Karpas-422 (cell line): ENCODE measurements around the gene PARP6. TPM values are rescaled to one million over a fixed set of nuclear protein-coding genes. Genes with fewer than 3 reads are reported as not detected.

Experiments used
- DNase-seq: peaks from one replicate; pipeline ENCODE4 v3.0.0-alpha.2; 2015
- H2AFZ ChIP-seq: fragments of 200-600 bp; sonication (generic); 2 replicates; pipeline ENCODE4 v1.6.1; 2014; ENCODE audit warnings: antibody characterized with exemption, low read length, mixed read lengths
- H3K27ac ChIP-seq: fragments of 200-600 bp; sonication (generic); 2 replicates; pipeline ENCODE4 v1.5.1; 2014; ENCODE audit warnings: mild to moderate bottlenecking, low read length, moderate library complexity
- H3K27me3 ChIP-seq: fragments of 200-600 bp; sonication (generic); 2 replicates; pipeline ENCODE4 v1.6.1; 2014; ENCODE audit warnings: low read length, mixed read lengths
- H3K36me3 ChIP-seq: fragments of 200-600 bp; sonication (generic); 2 replicates; pipeline ENCODE4 v1.6.1; 2014; ENCODE audit warnings: low read length, mixed read lengths; ENCODE audit not compliant: insufficient read depth
- H3K4me1 ChIP-seq: fragments of 200-600 bp; sonication (generic); 2 replicates; pipeline ENCODE4 v1.6.1; 2014; ENCODE audit warnings: mild to moderate bottlenecking, low read length, mixed read lengths
- H3K4me2 ChIP-seq: fragments of 200-600 bp; sonication (generic); 2 replicates; pipeline ENCODE4 v1.6.1; 2014; ENCODE audit warnings: low read length, low read depth, mild to moderate bottlenecking; ENCODE audit not compliant: poor library complexity, severe bottlenecking
- H3K4me3 ChIP-seq: fragments of 200-600 bp; sonication (generic); 2 replicates; pipeline ENCODE4 v1.5.1; 2014; ENCODE audit warnings: mild to moderate bottlenecking, antibody characterized with exemption, low read length, mixed read lengths
- H3K79me2 ChIP-seq: fragments of 200-600 bp; sonication (generic); 2 replicates; pipeline ENCODE4 v1.6.1; 2014; ENCODE audit warnings: mild to moderate bottlenecking, low read length, mixed read lengths
- H3K9ac ChIP-seq: fragments of 200-600 bp; sonication (generic); 2 replicates; pipeline ENCODE4 v1.6.0; 2014; ENCODE audit warnings: low read length
- H3K9me2 ChIP-seq: fragments of 200-600 bp; sonication (generic), shearing (Covaris generic); replicated peaks from 2 replicates; pipeline ENCODE4 v1.6.0; 2014; ENCODE audit warnings: mild to moderate bottlenecking, low read length, moderate library complexity; ENCODE audit not compliant: insufficient read depth
- H3K9me3 ChIP-seq: fragments of 300-700, 200-600 bp; sonication (generic); 2 replicates; pipeline ENCODE4 v1.6.1; 2014; ENCODE audit warnings: low read length, mixed read lengths
- H4K20me1 ChIP-seq: fragments of 200-600 bp; sonication (generic); 2 replicates; pipeline ENCODE4 v1.6.1; 2014; ENCODE audit warnings: mild to moderate bottlenecking, antibody characterized with exemption, low read length, low read depth; ENCODE audit not compliant: insufficient read depth
- total RNA-seq: library from RNA; depleted of rRNA; stranded (reverse); fragments of >200 nt; shearing (Covaris generic); gene quantifications from 2 replicates; pipeline ENCODE4 v1.2.3, GENCODE V29; 2014; ENCODE audit warnings: low replicate concordance

PARP6 gene
- total RNA-seq, 1 experiment from 2014 or later, result 82.0 TPM

GRCh38 chr15:72223278-72223677, 49.1 kb downstream of the PARP6 start:
- H3K27me3 ChIP-seq, result no peaks in the 10 kb centered on the region
- H3K9me2 ChIP-seq, result no peaks in the 10 kb centered on the region
- DNase-seq, result peak; percentile 36
- H2AFZ ChIP-seq, result no peak overlapping the region
- peaks cover 94% of the 10 kb centered on the region for H3K79me2 ChIP-seq
- H3K9ac ChIP-seq, result no peak overlapping the region
- no peaks in the 10 kb centered on the region for H3K9me3 ChIP-seq
- H4K20me1 ChIP-seq, result peaks cover 82% of the 10 kb centered on the region
- no peak overlapping the region for H3K27ac ChIP-seq
- H3K4me3 ChIP-seq, result no peak overlapping the region
- peaks cover 63% of the 10 kb centered on the region for H3K36me3 ChIP-seq
- H3K4me2 ChIP-seq, result no peak overlapping the region
- peaks cover 38% of the 10 kb centered on the region for H3K4me1 ChIP-seq

DNA sequence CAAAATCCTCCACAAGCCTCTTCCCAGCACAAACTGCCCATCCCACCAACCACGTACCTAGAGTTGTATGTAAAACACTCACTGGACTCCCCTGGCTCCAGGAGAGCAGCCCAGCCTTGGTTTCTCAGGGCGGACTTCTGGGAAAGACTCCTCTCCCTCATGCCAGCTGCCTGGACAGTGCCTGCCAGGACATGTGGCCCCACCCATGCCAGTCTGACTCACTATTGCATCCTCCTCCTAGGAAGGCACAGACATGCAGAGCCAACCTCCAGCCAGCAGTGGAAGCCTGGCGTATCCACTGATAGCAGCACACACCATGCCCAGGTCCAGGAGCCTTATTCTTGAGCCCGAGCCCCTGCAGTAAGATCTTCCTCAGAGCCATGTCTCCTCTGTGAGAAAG, 50.0 kb downstream of the PARP6 start:
- H3K9me2 ChIP-seq, result no peaks in the 10 kb centered on the region
- H3K27ac ChIP-seq, result no peak overlapping the region
- H3K9me3 ChIP-seq, result no peaks in the 10 kb centered on the region
- H2AFZ ChIP-seq, result no peak overlapping the region
- peaks cover 30% of the 10 kb centered on the region for H3K4me1 ChIP-seq
- peaks cover 69% of the 10 kb centered on the region for H3K36me3 ChIP-seq
- no peak overlapping the region for H3K9ac ChIP-seq
- DNase-seq, result peak; percentile 40
- H4K20me1 ChIP-seq, result peaks cover 79% of the 10 kb centered on the region
- H3K79me2 ChIP-seq, result peaks cover 89% of the 10 kb centered on the region
- H3K27me3 ChIP-seq, result no peaks in the 10 kb centered on the region
- H3K4me2 ChIP-seq, result no peak overlapping the region
- no peak overlapping the region for H3K4me3 ChIP-seq

- H2AFZ ChIP-seq, result no peak overlapping the region
- no peak for DNase-seq
- no peak overlapping the region for H3K9ac ChIP-seq
- H3K9me3 ChIP-seq, result no peaks in the 10 kb centered on the region
- peaks cover 14% of the 10 kb centered on the region for H3K4me1 ChIP-seq
- peaks cover 87% of the 10 kb centered on the region for H3K79me2 ChIP-seq
- no peaks in the 10 kb centered on the region for H3K27me3 ChIP-seq
- no peak overlapping the region for H3K27ac ChIP-seq
- H3K36me3 ChIP-seq, result peaks cover 81% of the 10 kb centered on the region
- H3K9me2 ChIP-seq, result no peaks in the 10 kb centered on the region
- no peak overlapping the region for H3K4me2 ChIP-seq
- peaks cover 82% of the 10 kb centered on the region for H4K20me1 ChIP-seq
- no peak overlapping the region for H3K4me3 ChIP-seq
Measured at GRCh38 chr15:72220687-72221086, 51.7 kb downstream of the PARP6 start.

- peaks cover 70% of the 10 kb centered on the region for H3K36me3 ChIP-seq
- no peak overlapping the region for H3K9ac ChIP-seq
- H3K9me3 ChIP-seq, result no peaks in the 10 kb centered on the region
- no peaks in the 10 kb centered on the region; the same call in 1 of the 2 replicates for H3K4me1 ChIP-seq
- H3K9me2 ChIP-seq, result no peaks in the 10 kb centered on the region
- no peak for DNase-seq
- peaks cover 56% of the 10 kb centered on the region for H4K20me1 ChIP-seq
- no peak overlapping the region for H3K27ac ChIP-seq
- no peak overlapping the region for H2AFZ ChIP-seq
- H3K27me3 ChIP-seq, result no peaks in the 10 kb centered on the region
- H3K4me3 ChIP-seq, result no peak overlapping the region
- H3K4me2 ChIP-seq, result no peak overlapping the region
- H3K79me2 ChIP-seq, result peaks cover 71% of the 10 kb centered on the region
Measured at GRCh38 chr15:72217216-72217615, 55.1 kb downstream of the PARP6 start.

- H3K4me2 ChIP-seq, result no peak overlapping the region
- H3K9ac ChIP-seq, result no peak overlapping the region
- no peaks in the 10 kb centered on the region for H3K27me3 ChIP-seq
- H3K36me3 ChIP-seq, result peaks cover 79% of the 10 kb centered on the region
- no peaks in the 10 kb centered on the region for H3K4me1 ChIP-seq
- DNase-seq, result no peak
- H4K20me1 ChIP-seq, result peaks cover 63% of the 10 kb centered on the region
- no peak overlapping the region for H3K4me3 ChIP-seq
- H3K79me2 ChIP-seq, result peaks cover 65% of the 10 kb centered on the region
- no peak overlapping the region for H2AFZ ChIP-seq
- no peak overlapping the region for H3K27ac ChIP-seq
- H3K9me2 ChIP-seq, result no peaks in the 10 kb centered on the region
- no peaks in the 10 kb centered on the region for H3K9me3 ChIP-seq
Measured at GRCh38 chr15:72216079-72216478, 56.3 kb downstream of the PARP6 start.

- no peaks in the 10 kb centered on the region for H3K9me3 ChIP-seq
- no peak overlapping the region for H3K4me3 ChIP-seq
- no peak for DNase-seq
- peaks cover 9% of the 10 kb centered on the region; the same call in 1 of the 2 replicates for H3K79me2 ChIP-seq
- peaks cover 92% of the 10 kb centered on the region for H3K36me3 ChIP-seq
- no peak overlapping the region for H3K9ac ChIP-seq
- no peaks in the 10 kb centered on the region for H3K27me3 ChIP-seq
- H4K20me1 ChIP-seq, result peaks cover 90% of the 10 kb centered on the region
- no peaks in the 10 kb centered on the region for H3K4me1 ChIP-seq
- H3K4me2 ChIP-seq, result no peak overlapping the region
- H2AFZ ChIP-seq, result no peak overlapping the region
- no peak overlapping the region for H3K27ac ChIP-seq
- H3K9me2 ChIP-seq, result no peaks in the 10 kb centered on the region
Measured at GRCh38 chr15:72207558-72208085, 64.7 kb downstream of the PARP6 start.

- no peak overlapping the region for H2AFZ ChIP-seq
- no peak overlapping the region for H3K4me2 ChIP-seq
- H3K9ac ChIP-seq, result no peak overlapping the region
- H3K9me3 ChIP-seq, result no peaks in the 10 kb centered on the region
- H3K9me2 ChIP-seq, result no peaks in the 10 kb centered on the region
- no peak overlapping the region for H3K4me3 ChIP-seq
- H4K20me1 ChIP-seq, result peaks cover 88% of the 10 kb centered on the region
- H3K27ac ChIP-seq, result no peak overlapping the region
- peaks cover 3% of the 10 kb centered on the region; the same call in 1 of the 2 replicates for H3K79me2 ChIP-seq
- DNase-seq, result no peak
- no peaks in the 10 kb centered on the region for H3K4me1 ChIP-seq
- peaks cover 92% of the 10 kb centered on the region for H3K36me3 ChIP-seq
- H3K27me3 ChIP-seq, result no peaks in the 10 kb centered on the region
Measured at GRCh38 chr15:72206677-72207000, 65.7 kb downstream of the PARP6 start.

DNA sequence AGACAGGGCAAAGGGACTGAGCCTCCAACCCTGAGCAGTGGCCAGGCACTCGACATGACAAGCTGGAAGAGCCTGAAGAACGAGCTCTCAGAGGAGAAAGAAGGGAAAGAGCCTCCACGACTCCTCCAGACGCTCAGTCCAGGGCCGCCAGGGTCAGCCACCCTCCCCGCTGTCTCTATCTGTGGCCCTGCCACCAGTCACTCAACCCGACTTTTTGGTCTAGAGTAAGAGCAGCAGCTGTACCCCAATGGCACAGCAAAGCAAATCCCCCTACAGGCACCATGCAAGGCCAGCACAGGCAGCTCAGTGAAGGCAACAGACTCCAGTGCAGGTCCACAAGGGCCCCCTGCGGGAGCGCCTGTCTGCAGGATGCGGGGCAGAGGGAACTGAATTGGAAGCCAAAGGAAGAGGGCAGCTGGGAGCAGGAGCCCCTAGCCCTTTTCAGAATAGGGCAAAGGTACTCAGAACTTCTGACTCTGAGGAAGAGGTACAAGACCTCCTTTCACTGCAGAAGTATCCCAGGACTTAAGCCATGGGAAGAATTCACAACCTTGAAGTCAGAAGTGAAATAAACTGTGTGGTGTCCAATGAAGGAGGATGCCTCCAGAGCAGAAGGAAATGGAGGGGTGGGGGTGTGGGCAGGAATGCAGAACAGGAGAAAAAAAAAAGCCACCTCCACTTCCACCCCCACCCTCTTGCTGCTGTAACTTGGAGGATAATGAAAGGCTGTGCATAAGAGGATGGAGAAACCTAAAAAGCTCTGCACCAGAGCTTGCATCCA, 66.3 kb downstream of the PARP6 start:
- H4K20me1 ChIP-seq, result peaks cover 83% of the 10 kb centered on the region
- DNase-seq, result no peak
- no peak overlapping the region for H3K4me2 ChIP-seq
- H3K79me2 ChIP-seq, result no peaks in the 10 kb centered on the region
- no peak overlapping the region for H3K9ac ChIP-seq
- H2AFZ ChIP-seq, result no peak overlapping the region
- no peaks in the 10 kb centered on the region for H3K9me3 ChIP-seq
- no peaks in the 10 kb centered on the region for H3K27me3 ChIP-seq
- no peaks in the 10 kb centered on the region for H3K9me2 ChIP-seq
- H3K4me3 ChIP-seq, result no peak overlapping the region
- peaks cover 89% of the 10 kb centered on the region for H3K36me3 ChIP-seq
- H3K4me1 ChIP-seq, result no peaks in the 10 kb centered on the region
- no peak overlapping the region for H3K27ac ChIP-seq
